Measurements from ENCODE around the gene GASK1A. TPM values are rescaled to one million over a fixed set of nuclear protein-coding genes. Genes with fewer than 3 reads are reported as not detected.

The GASK1A gene
- total and polyA plus RNA-seq, 2 of the 8 experiments (the other 6 are each of a cell fraction or from before 2014, with no cell fraction given) = 4.7 to 7.9 TPM

DNA sequence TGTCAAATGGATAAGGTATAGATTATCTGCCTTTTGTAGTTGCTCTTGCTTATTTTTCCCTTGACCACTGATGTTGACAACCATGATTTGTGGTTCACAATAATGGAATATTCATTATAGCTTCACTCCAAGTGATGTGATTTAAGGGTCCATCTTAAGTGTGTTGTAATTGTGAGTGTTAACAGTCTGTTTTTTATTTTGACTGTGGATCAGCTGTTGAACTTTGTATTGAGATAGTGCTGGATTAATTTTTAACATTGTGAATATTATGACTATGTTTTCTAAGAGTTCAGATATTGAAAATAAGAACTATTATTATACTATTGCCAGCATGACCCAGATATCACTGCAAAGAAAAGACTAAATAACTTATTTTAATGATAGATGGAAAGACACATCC, 8.6 kb upstream of the GASK1A start (continued):
- TF ChIP-seq, protein P1, sequence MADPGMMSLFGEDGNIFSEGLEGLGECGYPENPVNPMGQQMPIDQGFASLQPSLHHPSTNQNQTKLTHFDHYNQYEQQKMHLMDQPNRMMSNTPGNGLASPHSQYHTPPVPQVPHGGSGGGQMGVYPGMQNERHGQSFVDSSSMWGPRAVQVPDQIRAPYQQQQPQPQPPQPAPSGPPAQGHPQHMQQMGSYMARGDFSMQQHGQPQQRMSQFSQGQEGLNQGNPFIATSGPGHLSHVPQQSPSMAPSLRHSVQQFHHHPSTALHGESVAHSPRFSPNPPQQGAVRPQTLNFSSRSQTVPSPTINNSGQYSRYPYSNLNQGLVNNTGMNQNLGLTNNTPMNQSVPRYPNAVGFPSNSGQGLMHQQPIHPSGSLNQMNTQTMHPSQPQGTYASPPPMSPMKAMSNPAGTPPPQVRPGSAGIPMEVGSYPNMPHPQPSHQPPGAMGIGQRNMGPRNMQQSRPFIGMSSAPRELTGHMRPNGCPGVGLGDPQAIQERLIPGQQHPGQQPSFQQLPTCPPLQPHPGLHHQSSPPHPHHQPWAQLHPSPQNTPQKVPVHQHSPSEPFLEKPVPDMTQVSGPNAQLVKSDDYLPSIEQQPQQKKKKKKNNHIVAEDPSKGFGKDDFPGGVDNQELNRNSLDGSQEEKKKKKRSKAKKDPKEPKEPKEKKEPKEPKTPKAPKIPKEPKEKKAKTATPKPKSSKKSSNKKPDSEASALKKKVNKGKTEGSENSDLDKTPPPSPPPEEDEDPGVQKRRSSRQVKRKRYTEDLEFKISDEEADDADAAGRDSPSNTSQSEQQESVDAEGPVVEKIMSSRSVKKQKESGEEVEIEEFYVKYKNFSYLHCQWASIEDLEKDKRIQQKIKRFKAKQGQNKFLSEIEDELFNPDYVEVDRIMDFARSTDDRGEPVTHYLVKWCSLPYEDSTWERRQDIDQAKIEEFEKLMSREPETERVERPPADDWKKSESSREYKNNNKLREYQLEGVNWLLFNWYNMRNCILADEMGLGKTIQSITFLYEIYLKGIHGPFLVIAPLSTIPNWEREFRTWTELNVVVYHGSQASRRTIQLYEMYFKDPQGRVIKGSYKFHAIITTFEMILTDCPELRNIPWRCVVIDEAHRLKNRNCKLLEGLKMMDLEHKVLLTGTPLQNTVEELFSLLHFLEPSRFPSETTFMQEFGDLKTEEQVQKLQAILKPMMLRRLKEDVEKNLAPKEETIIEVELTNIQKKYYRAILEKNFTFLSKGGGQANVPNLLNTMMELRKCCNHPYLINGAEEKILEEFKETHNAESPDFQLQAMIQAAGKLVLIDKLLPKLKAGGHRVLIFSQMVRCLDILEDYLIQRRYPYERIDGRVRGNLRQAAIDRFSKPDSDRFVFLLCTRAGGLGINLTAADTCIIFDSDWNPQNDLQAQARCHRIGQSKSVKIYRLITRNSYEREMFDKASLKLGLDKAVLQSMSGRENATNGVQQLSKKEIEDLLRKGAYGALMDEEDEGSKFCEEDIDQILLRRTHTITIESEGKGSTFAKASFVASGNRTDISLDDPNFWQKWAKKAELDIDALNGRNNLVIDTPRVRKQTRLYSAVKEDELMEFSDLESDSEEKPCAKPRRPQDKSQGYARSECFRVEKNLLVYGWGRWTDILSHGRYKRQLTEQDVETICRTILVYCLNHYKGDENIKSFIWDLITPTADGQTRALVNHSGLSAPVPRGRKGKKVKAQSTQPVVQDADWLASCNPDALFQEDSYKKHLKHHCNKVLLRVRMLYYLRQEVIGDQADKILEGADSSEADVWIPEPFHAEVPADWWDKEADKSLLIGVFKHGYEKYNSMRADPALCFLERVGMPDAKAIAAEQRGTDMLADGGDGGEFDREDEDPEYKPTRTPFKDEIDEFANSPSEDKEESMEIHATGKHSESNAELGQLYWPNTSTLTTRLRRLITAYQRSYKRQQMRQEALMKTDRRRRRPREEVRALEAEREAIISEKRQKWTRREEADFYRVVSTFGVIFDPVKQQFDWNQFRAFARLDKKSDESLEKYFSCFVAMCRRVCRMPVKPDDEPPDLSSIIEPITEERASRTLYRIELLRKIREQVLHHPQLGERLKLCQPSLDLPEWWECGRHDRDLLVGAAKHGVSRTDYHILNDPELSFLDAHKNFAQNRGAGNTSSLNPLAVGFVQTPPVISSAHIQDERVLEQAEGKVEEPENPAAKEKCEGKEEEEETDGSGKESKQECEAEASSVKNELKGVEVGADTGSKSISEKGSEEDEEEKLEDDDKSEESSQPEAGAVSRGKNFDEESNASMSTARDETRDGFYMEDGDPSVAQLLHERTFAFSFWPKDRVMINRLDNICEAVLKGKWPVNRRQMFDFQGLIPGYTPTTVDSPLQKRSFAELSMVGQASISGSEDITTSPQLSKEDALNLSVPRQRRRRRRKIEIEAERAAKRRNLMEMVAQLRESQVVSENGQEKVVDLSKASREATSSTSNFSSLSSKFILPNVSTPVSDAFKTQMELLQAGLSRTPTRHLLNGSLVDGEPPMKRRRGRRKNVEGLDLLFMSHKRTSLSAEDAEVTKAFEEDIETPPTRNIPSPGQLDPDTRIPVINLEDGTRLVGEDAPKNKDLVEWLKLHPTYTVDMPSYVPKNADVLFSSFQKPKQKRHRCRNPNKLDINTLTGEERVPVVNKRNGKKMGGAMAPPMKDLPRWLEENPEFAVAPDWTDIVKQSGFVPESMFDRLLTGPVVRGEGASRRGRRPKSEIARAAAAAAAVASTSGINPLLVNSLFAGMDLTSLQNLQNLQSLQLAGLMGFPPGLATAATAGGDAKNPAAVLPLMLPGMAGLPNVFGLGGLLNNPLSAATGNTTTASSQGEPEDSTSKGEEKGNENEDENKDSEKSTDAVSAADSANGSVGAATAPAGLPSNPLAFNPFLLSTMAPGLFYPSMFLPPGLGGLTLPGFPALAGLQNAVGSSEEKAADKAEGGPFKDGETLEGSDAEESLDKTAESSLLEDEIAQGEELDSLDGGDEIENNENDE (IDR thresholded peaks at IDR 0.05; ENCODE audit: insufficient replicate concordance, low read length) = no peak
- no peak for TF ChIP-seq TCF12 (IDR thresholded peaks at IDR 0.05; ENCODE audit: low read depth, low read length)
- no peak for TF ChIP-seq GABPA (IDR thresholded peaks at IDR 0.05; ENCODE audit: borderline replicate concordance, insufficient read depth, low read length)
